ENCODE data around the gene BUD23. TPM values are rescaled to one million over a fixed set of nuclear protein-coding genes. Genes with fewer than 3 reads are reported as not detected.

Gene BUD23
- total RNA-seq, 1 experiment from 2014 or later, result 124 TPM

- Histone ChIP-seq H4K20me1 (ENCODE audit: low read length) (peaks cover 20% of the 10 kb centered on the region), H3K4me3 (ENCODE audit: low read length) (no peak overlapping the region), H2AFZ (ENCODE audit: low read length) (no peak overlapping the region), H3K27me3 (ENCODE audit: low read length) (no peaks in the 10 kb centered on the region), H3K36me3 (ENCODE audit: low read depth, low read length) (peaks cover 50% of the 10 kb centered on the region), H3F3A (ENCODE audit: low read length, unreplicated experiment) (peaks cover 16% of the 10 kb centered on the region), H3K4me2 (ENCODE audit: low read length) (no peak overlapping the region), H3K9me2 (replicated peaks; ENCODE audit: low read length) (no peaks in the 10 kb centered on the region), H3K4me1 (ENCODE audit: insufficient read depth, low read length) (peaks cover 38% of the 10 kb centered on the region), H3K9me3 (ENCODE audit: low read length) (no peaks in the 10 kb centered on the region), H3K9ac (ENCODE audit: low read length) (no peak overlapping the region), H3K79me2 (ENCODE audit: low read length) (peaks cover 14% of the 10 kb centered on the region), H3K27ac (ENCODE audit: low read length) (peak overlapping the region; percentile 33)
- no peak for ATAC-seq
- intact Hi-C loops (cut with micrococcal nuclease), result no loop called here
- BruUV-seq (replicated peaks), result no TSS peak
- ChIA-PET CTCF (no interaction called here), POLR2A (ENCODE audit: unreplicated experiment) (interaction anchor here (0.5 to 0.6 kb wide), 2 partner anchors 8 to 296 kb away, joined by 4 to 6 read pairs; no protein-coding TSS in a partner anchor)
- no peak for DNase-seq
- TF ChIP-seq EZH2phosphoT487 (IDR thresholded peaks at IDR 0.05; ENCODE audit: borderline replicate concordance, low read length), result no peak
- no peak for TF ChIP-seq EZH2 (IDR thresholded peaks at IDR 0.05; ENCODE audit: low read length, unreplicated experiment)
- TF ChIP-seq CTCF (conservative IDR thresholded peaks at IDR 0.05; ENCODE audit: low read depth, low read length), result no peak
Observed at GRCh38 chr7:73703225-73703624, 19.8 kb downstream of the BUD23 start.

GRCh38 chr7:73703757-73704639 lies 20.6 kb downstream of the BUD23 start:
- ChIA-PET POLR2A (ENCODE audit: unreplicated experiment) (interaction anchor here (0.5 to 1.1 kb wide), 3 partner anchors 12 to 182 kb away, joined by 4 to 7 read pairs (median 5); partner anchors contain the start of gene BAZ1B), CTCF (interaction anchor here (0.6 to 1.0 kb wide), 2 partner anchors 22 to 58 kb away, joined by 5 to 7 read pairs; no protein-coding TSS in a partner anchor)
- H3K4me1 ChIP-seq (ENCODE audit: insufficient read depth, low read length), result peaks cover 46% of the 10 kb centered on the region
- peaks cover 22% of the 10 kb centered on the region for H3K79me2 ChIP-seq (ENCODE audit: low read length)
- peaks cover 14% of the 10 kb centered on the region for H3F3A ChIP-seq (ENCODE audit: low read length, unreplicated experiment)
- H4K20me1 ChIP-seq (ENCODE audit: low read length), result peaks cover 20% of the 10 kb centered on the region
- H3K4me2 ChIP-seq (ENCODE audit: low read length), result peak overlapping the region; percentile 40
- ATAC-seq, result no peak
- H2AFZ ChIP-seq (ENCODE audit: low read length), result no peak overlapping the region
- no peak overlapping the region for H3K4me3 ChIP-seq (ENCODE audit: low read length)
- H3K9ac ChIP-seq (ENCODE audit: low read length), result peak overlapping the region; percentile 77
- TF ChIP-seq EZH2 (IDR thresholded peaks at IDR 0.05; ENCODE audit: low read length, unreplicated experiment) (no peak), CTCF (conservative IDR thresholded peaks at IDR 0.05; ENCODE audit: low read depth, low read length) (no peak), EZH2phosphoT487 (IDR thresholded peaks at IDR 0.05; ENCODE audit: borderline replicate concordance, low read length) (no peak)
- H3K9me3 ChIP-seq (ENCODE audit: low read length), result no peaks in the 10 kb centered on the region
- H3K27me3 ChIP-seq (ENCODE audit: low read length), result no peaks in the 10 kb centered on the region
- DNase-seq, result no peak
- H3K9me2 ChIP-seq (replicated peaks; ENCODE audit: low read length), result no peaks in the 10 kb centered on the region
- intact Hi-C loops (cut with micrococcal nuclease), result loop anchor here (2.0 kb wide), 2 partner anchors 15 to 21 kb away; partner anchors contain the start of genes BUD23, DNAJC30 and STX1A
- H3K36me3 ChIP-seq (ENCODE audit: low read depth, low read length), result peaks cover 58% of the 10 kb centered on the region
- peak overlapping the region; percentile 100 for H3K27ac ChIP-seq (ENCODE audit: low read length)
- BruUV-seq (replicated peaks), result no TSS peak

Measured in PC-3 (cell line).